Astrocyte of the spinal cord (primary cell): ENCODE data around the gene FOXO6.
A peak's percentile ranks its signal among the peaks of the same experiment; 100 is the strongest.

Experiments used
- DNase-seq: peaks from one replicate; pipeline ENCODE4 v3.0.0; 2011; ENCODE audit warnings: low read depth, low spot score
- H3K4me3 ChIP-seq: 2 replicates; pipeline ENCODE4 v1.5.1; 2011; ENCODE audit warnings: low read depth, mild to moderate bottlenecking, low read length, moderate library complexity
- in situ Hi-C: cut with HindIII; loops from 2 replicates; pipeline ENCODE4 v1.10.0; 2017; ENCODE audit warnings: low sequenced_read_pairs
- TF ChIP-seq, protein P1 (sequence below): IDR thresholded peaks from 2 replicates; pipeline ENCODE4 v1.5.1; 2012; ENCODE audit warnings: low read depth, mild to moderate bottlenecking, low read length, inconsistent platforms

Gene FOXO6

GRCh38 chr1:41419584-41420295, 58.5 kb downstream of the FOXO6 start:
- in situ Hi-C loops, result no loop called here
- TF ChIP-seq, protein P1, sequence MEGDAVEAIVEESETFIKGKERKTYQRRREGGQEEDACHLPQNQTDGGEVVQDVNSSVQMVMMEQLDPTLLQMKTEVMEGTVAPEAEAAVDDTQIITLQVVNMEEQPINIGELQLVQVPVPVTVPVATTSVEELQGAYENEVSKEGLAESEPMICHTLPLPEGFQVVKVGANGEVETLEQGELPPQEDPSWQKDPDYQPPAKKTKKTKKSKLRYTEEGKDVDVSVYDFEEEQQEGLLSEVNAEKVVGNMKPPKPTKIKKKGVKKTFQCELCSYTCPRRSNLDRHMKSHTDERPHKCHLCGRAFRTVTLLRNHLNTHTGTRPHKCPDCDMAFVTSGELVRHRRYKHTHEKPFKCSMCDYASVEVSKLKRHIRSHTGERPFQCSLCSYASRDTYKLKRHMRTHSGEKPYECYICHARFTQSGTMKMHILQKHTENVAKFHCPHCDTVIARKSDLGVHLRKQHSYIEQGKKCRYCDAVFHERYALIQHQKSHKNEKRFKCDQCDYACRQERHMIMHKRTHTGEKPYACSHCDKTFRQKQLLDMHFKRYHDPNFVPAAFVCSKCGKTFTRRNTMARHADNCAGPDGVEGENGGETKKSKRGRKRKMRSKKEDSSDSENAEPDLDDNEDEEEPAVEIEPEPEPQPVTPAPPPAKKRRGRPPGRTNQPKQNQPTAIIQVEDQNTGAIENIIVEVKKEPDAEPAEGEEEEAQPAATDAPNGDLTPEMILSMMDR, result no peak
- no peak for DNase-seq
- no peak overlapping the region for H3K4me3 ChIP-seq

- TF ChIP-seq, protein P1, result no peak
- in situ Hi-C loops, result no loop called here
- DNase-seq, result no peak
- no peak overlapping the region for H3K4me3 ChIP-seq
Measured at GRCh38 chr1:41420351-41420750, 59.1 kb downstream of the FOXO6 start.

DNA sequence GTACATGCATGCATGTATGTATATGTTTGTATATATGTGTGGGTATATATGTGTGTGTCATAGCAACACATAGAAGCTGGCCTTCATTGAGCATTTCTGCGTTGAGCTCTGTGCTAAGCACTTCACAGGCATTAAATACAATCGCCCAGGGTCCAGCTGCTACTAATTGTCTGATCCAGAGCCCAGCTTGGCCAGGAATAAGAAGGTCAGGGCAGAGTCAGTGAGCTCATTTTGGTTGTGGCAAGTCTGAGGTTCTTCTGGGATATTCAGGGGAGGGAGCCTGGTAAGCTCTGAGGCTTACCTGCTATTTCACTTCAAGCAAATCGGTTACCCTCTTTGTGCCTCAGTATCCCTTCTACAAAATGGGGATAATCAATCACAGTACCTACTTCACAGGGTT, 59.6 kb downstream of the FOXO6 start:
- H3K4me3 ChIP-seq, result no peak overlapping the region
- in situ Hi-C loops, result no loop called here
- DNase-seq, result peak; percentile 29
- TF ChIP-seq, protein P1, result no peak

- no peak overlapping the region for H3K4me3 ChIP-seq
- TF ChIP-seq, protein P1, result no peak
- in situ Hi-C loops, result no loop called here
- DNase-seq, result no peak
Measured at GRCh38 chr1:41422306-41422705, 61.1 kb downstream of the FOXO6 start.

GRCh38 chr1:41423511-41424191, 62.4 kb downstream of the FOXO6 start:
- TF ChIP-seq, protein P1, result peak; percentile 10
- no peak overlapping the region for H3K4me3 ChIP-seq
- DNase-seq, result no peak
- in situ Hi-C loops, result no loop called here

- TF ChIP-seq, protein P1, result no peak
- no peak overlapping the region for H3K4me3 ChIP-seq
- no peak for DNase-seq
- in situ Hi-C loops, result no loop called here
Measured at GRCh38 chr1:41424581-41425118, 63.4 kb downstream of the FOXO6 start.
